ENCODE measurements around the gene CDK5. TPM values are rescaled to one million over a fixed set of nuclear protein-coding genes. Genes with fewer than 3 reads are reported as not detected.
A peak's percentile ranks its signal among the peaks of the same experiment; 100 is the strongest.

Gene CDK5
- total RNA-seq, 1 donor from 2014 or later: 4.2 TPM

DNA sequence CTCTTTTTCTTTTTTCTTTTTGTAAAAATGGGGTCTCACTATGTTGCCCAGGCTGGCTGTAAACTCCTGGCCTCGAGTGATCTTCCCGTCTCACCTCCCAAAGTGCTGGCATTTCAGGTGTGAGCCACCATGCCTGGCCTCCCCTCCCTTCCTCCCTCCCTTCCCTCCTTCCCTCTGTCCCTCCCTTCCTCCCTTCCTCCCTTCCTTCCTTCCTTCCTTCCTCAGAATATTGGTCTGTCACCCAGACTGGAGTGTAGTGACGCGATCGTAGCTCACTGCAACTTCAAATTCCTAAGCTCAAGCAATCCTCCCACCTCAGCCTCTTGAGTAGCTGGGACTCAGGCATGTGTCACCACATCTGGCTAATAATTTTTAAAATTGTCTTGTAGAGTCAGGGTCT lies 37.0 kb upstream of the CDK5 start:
- Histone ChIP-seq H3K27ac (no peak overlapping the region), H3K4me1 (peaks cover 50% of the 10 kb centered on the region), H3K27me3 (no peaks in the 10 kb centered on the region), H3K36me3 (no peaks in the 10 kb centered on the region), H3K9me3 (no peaks in the 10 kb centered on the region), H3K4me3 (no peak overlapping the region)
- TF ChIP-seq, protein P1, sequence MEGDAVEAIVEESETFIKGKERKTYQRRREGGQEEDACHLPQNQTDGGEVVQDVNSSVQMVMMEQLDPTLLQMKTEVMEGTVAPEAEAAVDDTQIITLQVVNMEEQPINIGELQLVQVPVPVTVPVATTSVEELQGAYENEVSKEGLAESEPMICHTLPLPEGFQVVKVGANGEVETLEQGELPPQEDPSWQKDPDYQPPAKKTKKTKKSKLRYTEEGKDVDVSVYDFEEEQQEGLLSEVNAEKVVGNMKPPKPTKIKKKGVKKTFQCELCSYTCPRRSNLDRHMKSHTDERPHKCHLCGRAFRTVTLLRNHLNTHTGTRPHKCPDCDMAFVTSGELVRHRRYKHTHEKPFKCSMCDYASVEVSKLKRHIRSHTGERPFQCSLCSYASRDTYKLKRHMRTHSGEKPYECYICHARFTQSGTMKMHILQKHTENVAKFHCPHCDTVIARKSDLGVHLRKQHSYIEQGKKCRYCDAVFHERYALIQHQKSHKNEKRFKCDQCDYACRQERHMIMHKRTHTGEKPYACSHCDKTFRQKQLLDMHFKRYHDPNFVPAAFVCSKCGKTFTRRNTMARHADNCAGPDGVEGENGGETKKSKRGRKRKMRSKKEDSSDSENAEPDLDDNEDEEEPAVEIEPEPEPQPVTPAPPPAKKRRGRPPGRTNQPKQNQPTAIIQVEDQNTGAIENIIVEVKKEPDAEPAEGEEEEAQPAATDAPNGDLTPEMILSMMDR (IDR thresholded peaks at IDR 0.05): no peak
- TF ChIP-seq POLR2A (IDR thresholded peaks at IDR 0.05) (no peak), POLR2AphosphoS5 (IDR thresholded peaks at IDR 0.05; ENCODE audit: insufficient read depth in 1 of 2, low read depth in 1 of 2) (no peak)
- intact Hi-C loops (cut with DNase I): loop anchor here (2.0 kb wide), 1 partner anchor 14 kb away; no protein-coding TSS in a partner anchor
- no peak for DNase-seq (ENCODE audit: extremely low spot score in 2 of 2)

DNA sequence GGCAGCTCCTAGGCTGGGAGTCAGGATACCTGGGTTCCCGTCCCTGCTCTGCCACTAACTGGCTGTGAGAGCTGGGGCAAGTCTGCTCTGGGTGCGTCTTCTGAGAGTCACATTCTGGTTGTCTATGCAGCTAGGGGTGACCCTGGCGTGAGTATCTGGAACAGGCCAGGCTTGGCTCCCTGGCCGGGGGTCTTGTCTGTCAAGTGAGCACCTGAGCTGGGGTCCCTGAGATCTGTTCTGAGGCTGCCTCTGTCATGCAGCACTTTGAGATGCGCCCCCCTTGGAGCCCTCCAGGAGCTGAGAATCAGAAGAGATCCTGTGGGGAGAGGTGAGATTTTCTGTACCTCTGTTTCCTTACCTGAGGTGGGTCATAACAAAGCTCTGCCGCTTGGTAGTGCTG lies 36.1 kb upstream of the CDK5 start:
- Histone ChIP-seq H3K27me3 (no peaks in the 10 kb centered on the region), H3K9me3 (no peaks in the 10 kb centered on the region), H3K4me1 (peaks cover 55% of the 10 kb centered on the region), H3K27ac (no peak overlapping the region), H3K36me3 (no peaks in the 10 kb centered on the region), H3K4me3 (no peak overlapping the region)
- TF ChIP-seq POLR2AphosphoS5 (IDR thresholded peaks at IDR 0.05; ENCODE audit: insufficient read depth in 1 of 2, low read depth in 1 of 2) (no peak), POLR2A (IDR thresholded peaks at IDR 0.05) (no peak)
- TF ChIP-seq, protein P1 (IDR thresholded peaks at IDR 0.05): no peak
- no peak for DNase-seq (ENCODE audit: extremely low spot score in 2 of 2)
- intact Hi-C loops (cut with DNase I): loop anchor here (2.0 kb wide), 1 partner anchor 15 kb away; no protein-coding TSS in a partner anchor

DNA sequence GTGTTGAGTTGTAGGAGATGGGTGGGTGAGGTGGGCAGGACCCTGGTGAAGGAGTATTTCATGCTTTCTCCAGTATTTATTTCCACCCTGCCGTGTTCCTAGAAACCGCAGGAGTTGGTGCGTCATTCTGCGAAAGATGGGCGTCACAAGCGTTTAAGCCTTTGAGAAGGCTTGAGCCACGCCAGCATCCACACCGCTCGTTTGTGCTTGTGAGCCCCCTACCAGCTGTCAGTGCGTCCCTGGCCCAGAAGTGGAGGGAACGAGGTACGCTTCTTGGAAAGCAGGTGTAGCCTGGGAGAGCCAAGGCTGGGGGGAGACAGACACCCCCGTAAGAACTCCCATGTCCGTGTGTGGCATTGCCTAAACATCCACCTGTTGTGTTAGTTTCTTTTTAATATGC lies 34.3 kb upstream of the CDK5 start:
- no peak overlapping the region for H3K27ac ChIP-seq
- intact Hi-C loops (cut with DNase I): no loop called here
- peaks cover 68% of the 10 kb centered on the region for H3K4me1 ChIP-seq
- TF ChIP-seq, protein P1 (IDR thresholded peaks at IDR 0.05): no peak
- TF ChIP-seq POLR2AphosphoS5 (IDR thresholded peaks at IDR 0.05; ENCODE audit: insufficient read depth in 1 of 2, low read depth in 1 of 2) (no peak), POLR2A (IDR thresholded peaks at IDR 0.05) (no peak)
- no peaks in the 10 kb centered on the region for H3K27me3 ChIP-seq
- no peaks in the 10 kb centered on the region for H3K36me3 ChIP-seq
- no peaks in the 10 kb centered on the region for H3K9me3 ChIP-seq
- no peak overlapping the region for H3K4me3 ChIP-seq
- no peak for DNase-seq (ENCODE audit: extremely low spot score in 2 of 2)

DNA sequence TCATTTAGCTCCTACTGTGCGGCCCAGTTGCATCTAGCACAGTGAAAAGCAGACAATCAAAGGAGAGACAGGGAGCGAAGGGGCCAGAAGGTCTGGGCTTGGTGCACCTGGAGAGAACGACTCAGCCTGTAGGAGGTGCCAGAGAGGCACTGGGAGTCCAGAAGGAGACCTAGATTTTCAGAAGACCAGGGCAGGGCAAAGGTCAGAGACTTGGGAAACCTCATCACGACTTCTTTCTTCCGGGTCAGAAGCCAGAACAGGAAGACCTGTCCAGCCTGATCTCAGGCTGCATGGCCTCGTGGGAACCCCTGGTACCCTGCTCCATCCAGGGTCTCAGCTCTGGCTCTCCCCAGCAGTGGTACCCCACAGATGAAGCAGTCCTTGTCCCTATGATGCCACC lies 33.7 kb upstream of the CDK5 start:
- TF ChIP-seq POLR2AphosphoS5 (IDR thresholded peaks at IDR 0.05; ENCODE audit: insufficient read depth in 1 of 2, low read depth in 1 of 2): no peak
- TF ChIP-seq POLR2A (IDR thresholded peaks at IDR 0.05): no peak
- TF ChIP-seq, protein P1 (IDR thresholded peaks at IDR 0.05): no peak
- Histone ChIP-seq H3K4me3 (no peak overlapping the region), H3K27me3 (no peaks in the 10 kb centered on the region), H3K4me1 (peaks cover 68% of the 10 kb centered on the region), H3K36me3 (no peaks in the 10 kb centered on the region), H3K27ac (no peak overlapping the region), H3K9me3 (no peaks in the 10 kb centered on the region)
- intact Hi-C loops (cut with DNase I): no loop called here
- DNase-seq (ENCODE audit: extremely low spot score in 2 of 2): no peak

DNA sequence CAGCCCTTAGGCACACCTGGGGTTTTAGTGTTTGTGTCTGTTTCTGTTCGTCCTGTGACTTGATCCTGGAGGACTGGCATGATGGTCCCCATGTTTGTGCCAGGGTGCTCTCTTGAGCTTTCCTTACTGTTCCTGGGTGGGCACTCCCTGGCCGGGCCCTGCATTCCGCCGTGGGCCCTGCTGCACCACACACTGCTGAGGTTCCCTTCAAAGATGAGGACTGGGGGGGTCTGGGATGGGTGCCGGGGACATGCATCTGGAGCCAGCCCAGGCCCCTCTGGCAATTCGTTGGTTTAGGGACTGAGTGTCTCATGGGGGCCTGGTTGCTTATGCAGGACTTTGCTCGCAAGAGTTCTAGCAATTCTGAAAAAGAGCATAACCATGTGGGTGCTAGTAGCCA lies 33.3 kb upstream of the CDK5 start:
- no peak for TF ChIP-seq POLR2A (IDR thresholded peaks at IDR 0.05)
- TF ChIP-seq, protein P1 (IDR thresholded peaks at IDR 0.05): no peak
- TF ChIP-seq POLR2AphosphoS5 (IDR thresholded peaks at IDR 0.05; ENCODE audit: insufficient read depth in 1 of 2, low read depth in 1 of 2): no peak
- intact Hi-C loops (cut with DNase I): no loop called here

More for the DNA sequence above, 33.3 kb upstream of the CDK5 start:
- H3K36me3 ChIP-seq: no peaks in the 10 kb centered on the region
- H3K27ac ChIP-seq: peak overlapping the region; percentile 12
- H3K27me3 ChIP-seq: no peaks in the 10 kb centered on the region
- H3K4me3 ChIP-seq: no peak overlapping the region
- no peak for DNase-seq (ENCODE audit: extremely low spot score in 2 of 2)
- no peaks in the 10 kb centered on the region for H3K9me3 ChIP-seq
- H3K4me1 ChIP-seq: peaks cover 68% of the 10 kb centered on the region

Data from vagina (tissue), 2 donors.